HuH-7.5 (cell line): ENCODE results near the gene USP2.

Source experiments
- DNase-seq: peaks from one replicate; pipeline ENCODE4 v3.0.0; 2011; ENCODE audit warnings: low spot score

USP2 gene

GRCh38 chr11:119363851-119364590, 17.5 kb downstream of the USP2 start:
- DNase-seq: peak; percentile 56

- no peak for DNase-seq
Measured at GRCh38 chr11:119363081-119363850, 18.2 kb downstream of the USP2 start.

GRCh38 chr11:119362741-119363080, 18.8 kb downstream of the USP2 start:
- no peak for DNase-seq

DNA sequence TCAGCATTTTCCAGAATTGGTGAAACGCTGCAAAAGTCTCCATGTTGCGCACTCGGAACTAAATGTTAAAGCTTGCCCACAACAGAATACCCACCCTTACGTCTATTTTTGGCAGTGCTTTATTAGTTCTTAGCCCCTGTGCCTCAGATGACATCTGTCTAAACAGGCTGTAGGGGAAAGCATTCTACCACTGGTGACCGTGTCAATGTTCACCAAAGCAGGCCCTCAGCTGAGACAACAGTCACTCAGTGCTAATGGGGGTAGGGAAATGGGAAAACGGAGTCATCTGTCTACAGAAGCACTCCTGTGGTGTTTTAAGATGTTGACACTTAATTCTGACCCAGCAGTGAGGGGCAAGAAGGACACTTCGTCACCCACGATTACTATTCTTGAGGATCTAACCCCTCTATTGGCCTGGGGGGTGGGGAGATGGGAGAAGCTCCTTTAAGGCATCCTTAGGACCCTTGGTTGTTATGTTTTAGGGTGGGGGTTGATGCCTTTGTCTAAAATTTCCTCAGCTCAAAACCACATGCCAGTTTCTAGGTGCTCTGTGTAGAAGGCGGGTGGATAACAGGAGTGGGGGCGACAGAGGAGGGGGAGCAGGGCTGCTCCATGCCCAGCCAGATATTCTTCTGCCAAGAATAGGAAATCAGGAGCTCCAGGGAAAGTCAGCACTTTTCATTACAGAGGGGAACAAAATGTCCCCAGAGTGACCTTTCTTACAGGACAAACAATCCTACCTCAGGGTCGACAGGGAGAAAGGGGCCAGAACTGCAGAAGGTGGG, 19.4 kb downstream of the USP2 start:
- no peak for DNase-seq

DNA sequence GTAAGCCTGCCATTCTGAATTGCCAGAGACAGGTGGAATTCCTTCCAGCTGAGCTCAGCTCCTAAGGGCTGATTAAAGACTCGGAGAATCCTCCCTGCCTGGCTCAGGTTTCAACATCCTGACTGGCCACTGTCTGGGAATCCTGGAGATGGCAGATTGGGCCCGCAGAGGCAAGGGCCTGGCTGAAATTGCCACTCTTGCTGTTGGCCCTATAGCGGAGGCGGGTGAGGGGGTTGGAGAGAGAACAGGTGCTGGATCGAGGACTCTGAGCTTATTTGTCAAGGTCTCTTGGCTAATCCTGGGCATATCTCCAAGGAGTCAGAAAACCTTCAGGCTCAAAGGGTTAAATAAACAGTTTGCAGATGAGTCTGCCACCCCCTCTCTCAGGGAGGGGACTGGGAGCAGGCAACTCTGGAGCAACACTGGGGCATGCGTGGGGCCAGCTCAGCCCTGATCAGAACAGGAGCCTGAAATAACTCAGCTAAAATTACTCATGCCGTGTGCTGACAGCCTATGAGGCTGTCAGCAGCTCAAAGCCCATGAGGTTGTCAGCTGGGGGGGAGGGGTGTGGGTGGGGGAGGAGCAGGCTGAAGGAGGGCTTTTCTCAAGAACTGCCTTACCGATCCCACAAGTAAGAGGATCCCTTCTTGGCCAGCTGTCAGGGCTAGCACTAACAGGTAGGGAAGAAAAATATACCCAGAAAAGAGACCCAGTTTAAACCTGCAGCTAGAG, 20.3 kb downstream of the USP2 start:
- DNase-seq: peak; percentile 49

DNA sequence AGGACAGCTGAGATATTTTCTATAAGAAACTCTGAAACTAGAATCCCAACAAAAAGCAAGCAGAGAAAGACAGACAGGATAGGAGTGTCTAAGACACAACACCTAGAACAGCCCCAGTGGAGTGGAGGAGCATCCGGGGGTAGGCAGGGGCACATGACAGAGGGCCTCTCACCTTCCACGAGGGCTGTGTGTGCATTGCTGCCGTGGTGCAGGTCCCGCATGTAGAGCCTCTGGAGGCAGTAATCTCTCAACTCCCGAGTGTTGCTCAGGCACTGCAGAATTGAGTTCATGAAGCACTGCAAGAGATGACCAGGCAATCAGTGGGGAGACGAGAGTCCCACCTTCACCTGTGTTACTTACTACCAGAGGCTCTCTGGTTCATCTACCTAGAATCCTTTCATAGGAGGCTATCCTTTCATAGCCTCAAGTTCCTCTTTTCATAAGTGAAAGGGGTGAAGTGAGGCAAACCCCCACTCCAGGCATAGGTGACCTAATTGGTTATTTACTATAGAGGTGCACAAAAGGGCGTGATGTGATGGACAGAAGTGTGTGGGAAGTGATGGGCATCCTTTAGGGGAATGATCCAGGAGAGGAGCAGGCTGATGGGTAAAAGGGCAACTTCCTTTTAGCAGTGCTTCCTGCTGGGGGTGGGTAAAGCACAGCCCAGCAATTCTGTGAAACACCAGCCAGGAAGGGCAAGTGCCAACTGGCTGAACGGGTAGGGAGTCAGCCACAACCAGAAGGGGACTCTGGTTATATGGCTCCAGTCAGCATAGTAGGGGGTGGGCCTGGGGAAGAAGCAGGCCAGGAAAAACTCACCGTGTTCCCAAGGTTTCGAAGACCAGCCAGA, 21.9 kb downstream of the USP2 start:
- no peak for DNase-seq

- no peak for DNase-seq
Measured at GRCh38 chr11:119357074-119357473, 24.4 kb downstream of the USP2 start.

DNA sequence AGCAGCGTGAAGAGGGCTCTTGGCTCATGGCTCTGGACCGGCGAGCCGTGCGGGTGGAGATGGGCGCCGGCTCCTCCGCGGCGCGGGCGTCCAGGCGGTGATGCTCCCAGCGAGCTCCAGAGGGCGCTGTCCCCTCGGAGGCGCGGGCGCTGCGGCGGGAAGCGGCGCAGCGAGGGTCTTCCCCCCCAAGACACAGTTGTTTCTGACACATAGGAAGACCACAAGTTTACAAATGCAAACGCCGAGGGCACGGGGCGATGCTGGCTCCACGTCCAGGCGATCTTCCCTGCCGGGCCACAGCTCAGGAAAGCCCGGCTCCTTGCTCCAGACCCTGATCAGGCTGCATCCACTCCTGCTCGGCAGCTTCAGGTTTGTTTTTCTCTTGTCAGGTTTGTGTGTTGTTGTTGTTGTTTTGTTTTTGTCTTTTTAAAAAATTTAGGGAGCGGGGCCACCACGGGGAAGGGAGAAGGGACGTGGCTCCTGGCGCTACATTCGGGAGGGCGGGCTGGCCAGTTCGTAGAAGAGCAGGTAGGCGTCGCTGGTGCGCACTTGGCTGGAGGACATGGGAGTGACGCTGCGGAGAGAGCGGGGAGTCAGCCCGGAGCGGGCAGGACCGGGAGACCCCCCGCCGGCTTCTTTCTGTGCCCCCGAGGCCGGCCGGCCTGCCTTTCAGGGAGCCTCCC, 25.0 kb downstream of the USP2 start:
- DNase-seq: no peak

GRCh38 chr11:119355091-119355843, 26.2 kb downstream of the USP2 start:
- DNase-seq: no peak

DNA sequence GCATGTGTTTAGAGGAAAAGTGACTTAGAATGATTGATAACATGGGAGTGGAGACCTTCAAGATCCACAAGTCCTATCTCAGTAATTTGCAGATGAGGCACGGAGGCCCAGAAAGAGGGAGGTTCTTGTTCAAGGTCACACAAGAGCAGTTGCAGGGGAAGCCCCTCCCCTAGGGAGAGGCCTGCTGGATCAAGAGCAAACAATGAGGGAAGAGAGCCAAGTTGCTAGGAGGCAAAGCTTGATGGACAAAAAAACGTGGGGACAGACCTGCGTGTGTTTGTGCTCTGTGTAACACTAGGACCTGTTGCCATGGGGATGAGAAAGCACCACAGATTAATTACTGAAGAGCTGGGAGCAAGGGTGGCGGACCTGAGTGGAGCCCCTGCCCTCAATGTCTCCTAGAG, 28.6 kb downstream of the USP2 start:
- peak; percentile 88 for DNase-seq

- DNase-seq: no peak
Measured at GRCh38 chr11:119351232-119351631, 30.3 kb downstream of the USP2 start.

- DNase-seq: no peak
Measured at GRCh38 chr11:119350302-119350701, 31.2 kb downstream of the USP2 start.

GRCh38 chr11:119347940-119348605, 33.4 kb downstream of the USP2 start:
- no peak for DNase-seq

DNA sequence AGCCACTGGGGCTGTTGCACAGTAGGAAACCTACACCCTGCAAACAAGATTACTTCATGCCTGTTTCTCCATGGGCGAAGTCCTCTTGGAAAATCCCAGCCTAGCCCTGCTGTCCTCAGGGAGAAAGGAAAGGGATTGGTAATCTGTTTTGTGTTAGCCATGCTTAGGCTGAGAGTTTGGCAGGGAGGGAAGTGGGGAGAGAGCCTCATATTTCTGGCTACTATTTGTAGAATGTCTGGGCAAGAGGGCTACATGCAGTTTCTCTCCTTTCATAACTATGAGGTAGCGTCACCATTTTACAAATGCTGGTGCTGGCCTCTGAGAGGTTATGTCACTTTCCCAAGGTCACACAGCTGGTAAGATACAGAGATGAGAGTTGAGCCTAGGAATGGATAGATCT, 34.2 kb downstream of the USP2 start:
- DNase-seq: no peak

DNA sequence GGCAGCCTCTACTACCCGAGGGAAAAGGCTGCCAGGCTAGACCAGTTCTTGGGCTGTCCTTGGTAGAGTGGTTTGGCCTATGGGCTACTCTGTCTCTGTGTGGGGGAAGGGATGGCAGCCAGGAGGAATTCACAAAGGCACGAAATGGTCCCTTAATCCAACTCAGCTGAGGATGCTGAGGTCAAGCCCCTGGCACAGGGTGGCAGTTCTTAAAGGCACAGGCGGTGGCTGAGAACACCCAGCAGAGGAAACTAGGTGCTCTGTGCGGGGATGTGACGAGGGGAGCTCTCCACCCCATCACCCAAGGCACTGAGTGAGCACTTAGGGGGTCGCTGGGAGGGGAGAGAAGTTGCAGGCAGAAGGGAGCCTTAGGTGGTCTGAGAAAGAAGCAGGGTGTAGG, 34.9 kb downstream of the USP2 start, which contains the start of gene MFRP:
MFRP (minus strand) TSS at position 101 of the 400 bp plus-strand sequence. CDS start 192 bp downstream, outside the sequence.
- DNase-seq: no peak

DNA sequence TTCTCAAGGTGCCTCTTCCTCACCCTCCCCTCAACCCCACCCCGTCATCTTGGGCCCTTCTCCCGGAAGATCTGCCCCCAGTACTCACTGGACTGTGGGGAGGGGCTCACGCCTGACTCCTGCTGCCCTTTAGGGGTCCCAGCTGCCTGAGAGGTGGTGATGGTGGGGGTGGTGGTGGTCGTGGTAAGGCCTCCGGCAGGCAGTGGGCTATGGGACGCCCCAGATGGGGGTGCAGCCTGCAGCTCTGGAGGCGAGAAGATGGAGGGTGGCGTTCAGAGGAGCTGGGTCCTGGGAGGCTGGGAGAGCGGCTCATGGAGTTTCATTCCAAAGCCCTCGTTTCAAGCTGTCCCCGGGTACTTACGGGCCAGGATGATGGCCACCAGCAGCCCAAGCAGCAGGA, 35.8 kb downstream of the USP2 start:
- no peak for DNase-seq

GRCh38 chr11:119344291-119345010, 37.0 kb downstream of the USP2 start:
- no peak for DNase-seq

GRCh38 chr11:119343726-119344125, 37.8 kb downstream of the USP2 start:
- no peak for DNase-seq
